ENCODE measurements around the gene FAM120B.

The FAM120B gene

DNA sequence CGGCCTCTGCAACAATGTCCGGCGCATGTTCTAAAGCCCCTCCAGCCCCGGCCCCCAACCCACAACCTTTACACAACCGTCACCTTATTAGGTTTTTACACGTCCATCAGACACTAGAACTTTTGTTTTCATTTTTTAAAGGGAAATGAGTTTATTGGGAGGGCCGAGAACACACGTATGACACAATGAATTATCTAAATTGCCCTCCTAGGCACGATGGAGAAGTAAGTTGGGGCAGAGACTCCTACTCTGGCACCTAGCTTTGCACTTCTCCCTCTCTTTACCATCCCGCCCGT is 14.5 kb upstream of the FAM120B start:
- H3K4me3 ChIP-seq (ENCODE audit: low read depth, low read length) = no peak overlapping the region
- TF ChIP-seq, protein P1, sequence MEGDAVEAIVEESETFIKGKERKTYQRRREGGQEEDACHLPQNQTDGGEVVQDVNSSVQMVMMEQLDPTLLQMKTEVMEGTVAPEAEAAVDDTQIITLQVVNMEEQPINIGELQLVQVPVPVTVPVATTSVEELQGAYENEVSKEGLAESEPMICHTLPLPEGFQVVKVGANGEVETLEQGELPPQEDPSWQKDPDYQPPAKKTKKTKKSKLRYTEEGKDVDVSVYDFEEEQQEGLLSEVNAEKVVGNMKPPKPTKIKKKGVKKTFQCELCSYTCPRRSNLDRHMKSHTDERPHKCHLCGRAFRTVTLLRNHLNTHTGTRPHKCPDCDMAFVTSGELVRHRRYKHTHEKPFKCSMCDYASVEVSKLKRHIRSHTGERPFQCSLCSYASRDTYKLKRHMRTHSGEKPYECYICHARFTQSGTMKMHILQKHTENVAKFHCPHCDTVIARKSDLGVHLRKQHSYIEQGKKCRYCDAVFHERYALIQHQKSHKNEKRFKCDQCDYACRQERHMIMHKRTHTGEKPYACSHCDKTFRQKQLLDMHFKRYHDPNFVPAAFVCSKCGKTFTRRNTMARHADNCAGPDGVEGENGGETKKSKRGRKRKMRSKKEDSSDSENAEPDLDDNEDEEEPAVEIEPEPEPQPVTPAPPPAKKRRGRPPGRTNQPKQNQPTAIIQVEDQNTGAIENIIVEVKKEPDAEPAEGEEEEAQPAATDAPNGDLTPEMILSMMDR (IDR thresholded peaks at IDR 0.05; ENCODE audit: borderline replicate concordance, insufficient read depth, low read depth, low read length) = no peak

DNA sequence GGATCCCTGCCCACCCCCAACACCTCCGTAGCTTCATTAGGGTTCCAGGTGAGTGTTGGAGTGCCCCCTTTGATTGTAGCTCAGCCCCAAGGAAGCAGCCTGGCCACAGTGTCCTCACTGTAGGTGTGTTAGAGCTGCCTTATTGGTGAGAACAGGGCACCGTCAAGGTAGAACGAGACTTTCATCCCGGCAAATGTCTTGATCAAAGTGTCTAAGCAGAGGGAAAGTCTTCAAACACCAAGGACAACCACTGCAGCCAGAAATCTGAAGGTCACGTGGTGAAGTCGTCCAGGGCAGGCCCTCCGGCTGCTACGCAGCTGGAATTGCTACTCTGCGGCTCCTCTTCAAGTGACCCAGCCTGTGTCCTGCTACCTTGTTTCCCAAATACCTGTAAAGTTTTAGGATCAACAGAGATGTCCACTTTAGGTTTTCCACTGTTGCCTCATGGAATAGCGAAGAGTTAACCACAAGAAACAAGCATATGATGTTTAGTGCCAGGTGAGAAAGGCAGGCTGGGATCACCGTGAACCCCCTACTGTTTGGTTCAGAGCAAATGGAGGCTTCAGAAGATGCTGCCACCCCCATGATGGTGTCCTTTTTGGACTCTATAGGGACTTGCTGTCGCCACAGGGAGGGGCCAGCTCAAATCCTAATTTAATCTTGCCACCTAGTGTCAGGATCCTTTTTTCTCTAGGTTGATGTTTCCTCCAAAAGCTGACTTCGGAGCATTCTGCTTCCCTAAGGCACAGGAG is 14.0 kb upstream of the FAM120B start:
- H3K4me3 ChIP-seq (ENCODE audit: low read depth, low read length) = no peak overlapping the region
- TF ChIP-seq, protein P1 (IDR thresholded peaks at IDR 0.05; ENCODE audit: borderline replicate concordance, insufficient read depth, low read depth, low read length) = no peak

DNA sequence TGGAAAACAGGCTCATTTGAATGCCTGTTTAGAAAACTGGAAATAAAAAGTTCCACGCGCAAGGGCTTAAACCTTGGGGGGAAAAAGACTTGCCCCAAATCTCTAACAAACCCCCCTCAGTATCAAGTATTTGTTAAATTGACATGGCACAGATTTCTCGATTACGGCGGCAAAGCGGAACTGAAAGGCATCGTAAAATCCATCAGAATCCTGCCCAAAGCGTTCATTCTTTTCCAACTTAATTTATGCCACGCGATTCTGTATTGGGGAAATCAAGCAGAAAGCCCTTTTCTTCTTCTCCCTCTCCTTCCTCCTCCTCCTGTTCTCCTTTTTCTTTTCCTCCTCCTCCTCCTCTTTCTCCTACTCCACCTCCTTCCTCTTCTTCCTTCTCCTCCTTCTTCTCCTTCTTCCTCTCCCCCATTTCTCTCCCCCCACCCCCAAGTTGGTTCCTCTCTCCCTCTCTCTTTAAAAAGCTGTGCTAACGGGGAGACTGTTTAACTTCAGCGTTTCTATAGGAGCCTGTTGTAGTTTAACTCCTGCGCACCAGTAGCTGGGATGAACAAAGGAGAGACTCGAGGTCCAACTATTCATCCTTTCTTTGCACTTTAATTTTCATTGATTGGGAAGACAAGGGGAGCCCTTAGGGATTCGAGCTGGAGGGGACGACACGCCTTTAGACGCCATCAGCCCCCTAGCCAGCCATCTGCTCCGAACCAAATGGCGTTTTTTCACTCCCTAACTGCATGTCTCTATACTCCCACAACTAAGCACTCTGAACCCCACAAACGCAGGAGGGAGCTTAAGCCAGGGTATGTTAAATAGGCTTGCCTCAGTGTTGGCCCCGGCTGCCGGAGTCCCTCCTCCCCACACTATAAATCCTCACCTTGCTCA is 13.0 kb upstream of the FAM120B start:
- TF ChIP-seq, protein P1 (IDR thresholded peaks at IDR 0.05; ENCODE audit: borderline replicate concordance, insufficient read depth, low read depth, low read length) = no peak

DNA sequence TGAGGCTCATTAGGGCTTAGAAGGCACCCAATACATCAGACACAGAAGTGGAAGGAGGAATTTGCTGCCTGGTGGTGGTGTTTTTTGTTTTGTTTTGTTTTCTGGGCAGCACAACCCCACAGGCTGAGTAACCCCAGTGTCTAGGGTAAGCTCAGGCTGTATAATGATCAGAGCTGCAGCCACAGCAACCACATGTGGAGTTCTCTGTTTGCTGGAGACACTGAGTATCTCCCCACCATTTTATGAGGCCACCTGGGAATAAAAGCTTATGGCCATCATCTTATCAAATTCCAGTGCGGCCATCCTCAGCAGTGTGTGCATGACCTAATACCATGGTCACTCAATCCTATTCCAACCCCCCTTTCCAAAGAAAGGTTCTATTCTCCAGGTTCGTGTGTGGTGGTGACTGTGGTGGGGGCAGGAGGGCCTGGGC is 12.2 kb upstream of the FAM120B start:
- TF ChIP-seq, protein P1 (IDR thresholded peaks at IDR 0.05; ENCODE audit: borderline replicate concordance, insufficient read depth, low read depth, low read length) = no peak
- no peak overlapping the region for H3K4me3 ChIP-seq (ENCODE audit: low read depth, low read length)

More for the DNA sequence above, 13.0 kb upstream of the FAM120B start:
- no peak overlapping the region for H3K4me3 ChIP-seq (ENCODE audit: low read depth, low read length)

DNA sequence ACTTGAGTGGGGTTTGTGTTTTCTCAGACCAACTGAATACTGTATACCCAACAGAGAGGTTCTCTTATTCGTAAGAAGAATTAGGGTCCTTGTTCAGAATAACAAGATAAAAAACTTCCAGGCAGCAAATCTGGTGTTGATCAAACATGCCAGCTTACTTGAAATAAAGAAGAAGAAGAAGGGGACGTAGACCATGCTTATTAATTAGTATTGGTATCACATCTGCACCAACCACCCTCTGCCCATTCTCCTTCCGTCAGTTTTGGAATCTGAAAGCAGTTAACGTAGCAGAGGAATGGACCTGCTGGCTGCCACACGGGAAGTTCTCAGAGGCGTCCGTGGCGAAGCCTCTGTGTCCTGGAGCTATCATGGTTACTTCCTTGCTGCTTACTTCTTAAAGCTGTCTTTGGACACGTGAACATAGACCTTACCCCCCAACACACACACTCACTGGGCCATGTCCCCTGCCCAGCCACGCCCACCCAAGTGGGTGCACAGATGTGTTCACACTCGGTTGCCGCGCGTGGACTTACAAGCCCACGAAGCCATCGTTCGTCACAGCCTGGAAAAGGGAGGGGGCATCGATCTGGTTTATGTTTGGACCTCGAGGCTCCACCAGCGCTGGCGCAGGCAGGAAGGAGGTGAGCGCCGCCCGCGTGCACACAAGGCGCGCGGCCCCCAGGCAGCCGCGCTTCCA is 11.6 kb upstream of the FAM120B start:
- TF ChIP-seq, protein P1 (IDR thresholded peaks at IDR 0.05; ENCODE audit: borderline replicate concordance, insufficient read depth, low read depth, low read length) = no peak
- H3K4me3 ChIP-seq (ENCODE audit: low read depth, low read length) = no peak overlapping the region

DNA sequence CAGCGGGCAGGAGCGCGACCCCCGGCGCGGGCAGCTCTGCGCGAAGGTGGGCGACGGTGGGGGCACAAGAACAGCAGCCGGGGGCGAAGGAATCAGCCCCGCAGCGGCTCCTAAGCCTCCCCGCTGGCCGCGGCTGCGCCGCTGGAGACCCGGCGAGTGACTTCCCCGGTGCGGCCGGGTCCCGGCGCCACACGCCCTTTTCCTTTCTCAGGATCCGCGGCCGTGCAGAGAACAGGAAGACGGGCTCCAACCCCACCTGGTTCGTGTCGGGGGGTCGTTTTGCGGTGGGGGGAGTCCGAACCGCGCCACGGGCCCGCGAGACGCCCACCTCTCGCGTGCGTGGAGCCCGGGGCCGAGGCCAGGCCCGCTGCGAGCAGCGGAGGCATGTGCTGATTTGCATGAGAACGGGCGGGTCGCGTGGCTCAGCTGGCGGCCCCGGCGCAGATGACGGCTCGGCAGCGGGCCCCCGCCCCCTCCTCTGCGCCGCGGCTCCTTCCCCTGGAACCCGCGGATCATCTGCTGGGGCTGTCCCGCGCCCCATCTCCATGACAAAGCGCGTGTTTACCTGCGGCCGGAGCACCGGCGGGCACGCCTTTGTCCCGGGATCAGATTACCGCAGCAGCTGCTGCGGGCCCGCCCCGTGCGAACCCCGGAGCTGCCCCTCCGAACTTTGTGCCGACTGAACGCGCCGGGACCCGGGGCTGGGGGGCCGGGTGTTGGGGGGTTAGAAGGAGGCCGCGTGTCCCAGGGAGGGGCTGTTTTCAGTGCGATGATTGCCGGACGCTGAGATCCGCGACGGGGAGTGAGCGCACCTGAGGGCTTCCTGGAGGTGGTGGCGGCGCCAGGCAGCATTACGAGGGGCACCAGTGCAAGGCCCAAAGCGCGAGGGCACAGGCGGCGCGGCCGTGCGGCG is 10.8 kb upstream of the FAM120B start:
- TF ChIP-seq, protein P1 (IDR thresholded peaks at IDR 0.05; ENCODE audit: borderline replicate concordance, insufficient read depth, low read depth, low read length) = no peak
- peak overlapping the region; percentile 26 for H3K4me3 ChIP-seq (ENCODE audit: low read depth, low read length)

Data from GM12875 (cell line).